Cardiac muscle cell (in vitro differentiated cells and primary cell): ENCODE measurements around the gene OR2T35. TPM values are rescaled to one million over a fixed set of nuclear protein-coding genes. Genes with fewer than 3 reads are reported as not detected.

Experiments used
- DNase-seq, 2 donors: peaks; one replicate each; pipeline versions ENCODE4 v3.0.0 to v3.0.0-alpha.2; 2010 to 2017; ENCODE audit warnings: low read depth in 1 of 2, low spot score in 1 of 2
- H3K27ac ChIP-seq: fragments of 200-600 bp; sonication (generic); 2 replicates; pipeline ENCODE4 v1.5.1; 2016
- H3K27me3 ChIP-seq: fragments of 200-600 bp; sonication (generic); 2 replicates; pipeline ENCODE4 v1.6.0; 2016; ENCODE audit warnings: control low read depth
- H3K36me3 ChIP-seq: fragments of 200-600 bp; sonication (generic); 2 replicates; pipeline ENCODE4 v1.5.1; 2016; ENCODE audit warnings: control low read depth
- H3K4me1 ChIP-seq: fragments of 200-600 bp; sonication (generic); 2 replicates; pipeline ENCODE4 v1.8.1; 2017; ENCODE audit warnings: low read depth, mild to moderate bottlenecking, mixed run types
- H3K4me3 ChIP-seq: fragments of 200-600 bp; sonication (generic); 2 replicates; pipeline ENCODE4 v1.5.1; 2016; ENCODE audit warnings: mild to moderate bottlenecking
- H3K9me3 ChIP-seq: fragments of 200-600 bp; sonication (generic); 2 replicates; pipeline ENCODE4 v1.5.1; 2017; ENCODE audit warnings: low read depth, mild to moderate bottlenecking, control low read depth
- polyA plus RNA-seq: library from polyadenylated mRNA; unstranded; fragments of >200 nt; fragmentation: Nextera tagmentation; extraction: Ambion mirVana; gene quantifications from 2 replicates; pipeline ENCODE4 v1.2.1, GENCODE V29; 2016
- total RNA-seq: library from RNA; depleted of rRNA; stranded (reverse); fragments of >200 nt; gene quantifications from 2 replicates; pipeline ENCODE4 v1.2.3, GENCODE V29; 2016
- TF ChIP-seq, protein P1 (sequence below): IDR thresholded peaks from 2 replicates; pipeline ENCODE4 v1.5.1; 2012; ENCODE audit warnings: low read depth, mild to moderate bottlenecking, low read length

Gene OR2T35
- total and polyA plus RNA-seq, 2 experiments from 2014 or later = not detected

DNA sequence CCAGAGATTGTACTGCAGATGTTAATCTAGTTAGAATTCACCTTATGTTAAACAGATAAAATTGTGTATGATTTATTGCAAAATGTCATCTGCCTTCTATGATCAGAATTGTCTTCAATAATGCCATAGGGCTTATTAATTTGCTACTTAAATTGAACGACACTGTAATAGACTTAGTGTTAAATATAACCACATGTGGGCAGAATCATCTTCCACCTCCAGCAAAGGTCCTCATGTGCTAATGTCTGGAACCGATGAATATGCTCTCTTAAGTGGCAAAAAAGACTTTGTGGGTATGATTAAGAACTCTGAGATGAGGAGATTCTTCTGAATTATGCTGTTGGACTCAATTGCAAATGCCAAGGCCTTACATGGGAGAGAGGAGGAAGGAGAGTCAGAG is 14.5 kb downstream of the OR2T35 start:
- H3K4me1 ChIP-seq = no peaks in the 10 kb centered on the region
- H3K27me3 ChIP-seq = no peaks in the 10 kb centered on the region
- H3K27ac ChIP-seq = no peak overlapping the region
- TF ChIP-seq, protein P1, sequence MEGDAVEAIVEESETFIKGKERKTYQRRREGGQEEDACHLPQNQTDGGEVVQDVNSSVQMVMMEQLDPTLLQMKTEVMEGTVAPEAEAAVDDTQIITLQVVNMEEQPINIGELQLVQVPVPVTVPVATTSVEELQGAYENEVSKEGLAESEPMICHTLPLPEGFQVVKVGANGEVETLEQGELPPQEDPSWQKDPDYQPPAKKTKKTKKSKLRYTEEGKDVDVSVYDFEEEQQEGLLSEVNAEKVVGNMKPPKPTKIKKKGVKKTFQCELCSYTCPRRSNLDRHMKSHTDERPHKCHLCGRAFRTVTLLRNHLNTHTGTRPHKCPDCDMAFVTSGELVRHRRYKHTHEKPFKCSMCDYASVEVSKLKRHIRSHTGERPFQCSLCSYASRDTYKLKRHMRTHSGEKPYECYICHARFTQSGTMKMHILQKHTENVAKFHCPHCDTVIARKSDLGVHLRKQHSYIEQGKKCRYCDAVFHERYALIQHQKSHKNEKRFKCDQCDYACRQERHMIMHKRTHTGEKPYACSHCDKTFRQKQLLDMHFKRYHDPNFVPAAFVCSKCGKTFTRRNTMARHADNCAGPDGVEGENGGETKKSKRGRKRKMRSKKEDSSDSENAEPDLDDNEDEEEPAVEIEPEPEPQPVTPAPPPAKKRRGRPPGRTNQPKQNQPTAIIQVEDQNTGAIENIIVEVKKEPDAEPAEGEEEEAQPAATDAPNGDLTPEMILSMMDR = no peak
- no peaks in the 10 kb centered on the region for H3K9me3 ChIP-seq
- DNase-seq = no peak
- no peak overlapping the region for H3K4me3 ChIP-seq
- H3K36me3 ChIP-seq = no peaks in the 10 kb centered on the region

DNA sequence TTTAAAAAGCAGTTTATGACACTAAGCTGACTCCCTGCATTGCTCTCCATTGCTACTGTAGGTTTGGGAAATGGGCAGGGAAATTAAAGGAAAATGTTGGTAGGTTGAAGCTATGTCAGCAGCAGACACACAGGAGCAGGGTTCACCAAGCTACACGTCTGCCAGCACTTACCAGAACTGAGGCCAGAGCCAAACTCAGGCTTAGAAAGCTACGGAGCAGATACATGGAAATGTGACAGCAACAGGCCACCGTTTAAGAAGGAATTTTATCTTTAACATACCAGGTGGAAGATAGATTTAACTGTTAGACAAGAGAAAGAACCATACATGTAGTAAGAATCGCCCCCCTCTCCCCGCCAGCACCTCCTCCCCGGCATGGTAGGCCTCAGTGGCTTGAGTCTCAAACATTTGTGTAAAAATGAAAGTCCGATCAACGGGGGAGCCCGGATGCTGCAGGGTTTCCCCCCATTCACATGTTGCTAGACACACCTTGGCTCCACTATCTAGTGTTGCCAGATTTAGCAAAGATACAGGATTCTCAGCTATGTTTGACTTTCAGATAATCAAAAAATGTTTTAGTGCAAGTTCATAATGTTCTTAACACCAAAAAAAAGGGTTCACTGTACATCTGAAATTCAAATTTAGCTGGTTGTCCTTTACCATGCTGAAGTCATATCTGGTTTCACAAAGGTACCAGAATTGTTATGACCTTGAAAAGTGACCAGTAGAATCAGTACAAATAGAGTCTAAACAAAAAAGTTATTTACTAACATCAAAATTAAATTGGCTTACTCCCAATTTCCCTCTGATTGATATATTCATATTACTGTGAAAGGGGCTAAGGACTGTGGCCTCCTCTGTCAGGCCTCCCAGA is 16.9 kb downstream of the OR2T35 start:
- H3K4me1 ChIP-seq = no peaks in the 10 kb centered on the region
- H3K4me3 ChIP-seq = no peak overlapping the region
- no peaks in the 10 kb centered on the region for H3K36me3 ChIP-seq
- H3K27me3 ChIP-seq = no peaks in the 10 kb centered on the region
- TF ChIP-seq, protein P1 = no peak
- no peak overlapping the region for H3K27ac ChIP-seq
- no peak for DNase-seq
- no peaks in the 10 kb centered on the region for H3K9me3 ChIP-seq

DNA sequence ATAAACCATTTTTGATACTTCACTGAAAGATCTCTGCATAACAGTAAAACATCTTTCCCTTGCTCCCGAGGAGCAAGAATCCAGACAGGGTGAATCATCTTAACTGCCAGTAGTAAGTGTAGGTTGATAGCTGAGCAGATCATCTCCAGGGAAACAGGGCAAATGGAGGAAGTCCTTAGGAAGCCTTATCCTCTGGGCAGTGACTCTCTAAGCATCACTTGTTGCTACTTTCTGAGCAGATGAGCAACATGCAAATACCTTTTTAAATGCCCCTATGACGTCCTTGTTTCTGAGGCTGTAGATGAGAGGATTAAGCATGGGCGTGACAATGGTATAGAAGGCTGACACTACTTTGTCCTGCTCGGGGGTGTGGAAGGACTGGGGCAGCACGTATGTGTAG is 19.1 kb downstream of the OR2T35 start:
- Histone ChIP-seq H3K27ac (no peak overlapping the region), H3K4me3 (no peak overlapping the region), H3K4me1 (no peaks in the 10 kb centered on the region), H3K27me3 (no peaks in the 10 kb centered on the region), H3K9me3 (no peaks in the 10 kb centered on the region), H3K36me3 (no peaks in the 10 kb centered on the region)
- TF ChIP-seq, protein P1 = no peak
- DNase-seq = no peak

DNA sequence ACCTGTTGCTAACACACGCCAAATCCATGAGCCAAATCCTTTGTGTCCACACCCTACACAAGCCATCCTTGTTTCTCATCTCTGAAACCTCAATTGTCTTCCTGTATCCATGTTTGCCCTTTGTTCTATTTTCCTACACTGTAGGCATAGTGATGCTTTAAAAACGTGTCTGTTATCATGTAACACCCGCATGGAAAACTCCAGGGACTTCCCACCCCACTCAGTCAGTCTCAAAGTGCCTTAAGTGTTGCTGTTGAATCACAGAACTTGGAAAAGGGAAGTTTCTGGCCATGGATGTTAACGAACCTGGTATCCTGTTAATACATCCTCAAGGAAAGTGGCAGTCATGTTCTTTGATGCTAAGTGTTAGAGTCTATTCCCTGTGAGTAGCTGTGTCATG is 19.9 kb downstream of the OR2T35 start:
- no peaks in the 10 kb centered on the region for H3K4me1 ChIP-seq
- no peaks in the 10 kb centered on the region for H3K36me3 ChIP-seq
- H3K9me3 ChIP-seq = no peaks in the 10 kb centered on the region
- no peaks in the 10 kb centered on the region for H3K27me3 ChIP-seq
- no peak overlapping the region for H3K4me3 ChIP-seq
- H3K27ac ChIP-seq = no peak overlapping the region
- DNase-seq = no peak
- TF ChIP-seq, protein P1 = no peak

DNA sequence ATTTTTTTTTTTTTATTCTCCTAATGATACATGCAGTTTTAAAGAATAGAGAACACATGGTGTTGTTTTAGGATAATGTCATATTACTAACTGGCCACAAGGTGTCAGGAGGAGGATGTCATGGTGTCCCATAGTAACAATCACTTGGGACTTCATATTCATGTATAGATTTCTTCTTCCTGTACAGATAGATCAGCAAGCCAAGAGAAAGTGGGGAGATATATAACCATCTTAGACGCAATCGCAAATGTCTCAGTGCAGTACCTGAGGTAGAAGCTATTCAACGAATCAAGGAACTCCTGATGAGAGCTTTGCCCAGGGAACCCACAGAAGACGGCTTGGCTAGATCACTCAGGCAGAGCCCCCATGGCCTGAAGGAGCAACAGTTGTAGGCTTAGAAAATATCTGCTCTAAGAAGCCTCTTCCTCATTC is 22.5 kb downstream of the OR2T35 start:
- no peaks in the 10 kb centered on the region for H3K9me3 ChIP-seq

More for the DNA sequence above, 22.5 kb downstream of the OR2T35 start:
- DNase-seq = peak; percentile 0 to 42
- H3K4me1 ChIP-seq = no peaks in the 10 kb centered on the region
- no peak overlapping the region for H3K4me3 ChIP-seq
- TF ChIP-seq, protein P1 = peak; percentile 42
- H3K36me3 ChIP-seq = no peaks in the 10 kb centered on the region
- H3K27ac ChIP-seq = no peak overlapping the region
- H3K27me3 ChIP-seq = no peaks in the 10 kb centered on the region
